GM18499 (cell line): Measurements from ENCODE around the gene SDSL.

Experiments used
- ATAC-seq: cut with Tn5 transposase; IDR thresholded peaks from one replicate; pipeline ENCODE4 v1.9.1; 2021; ENCODE audit warnings: moderate number of reproducible peaks; ENCODE audit not compliant: insufficient read depth, unreplicated experiment

SDSL gene

DNA sequence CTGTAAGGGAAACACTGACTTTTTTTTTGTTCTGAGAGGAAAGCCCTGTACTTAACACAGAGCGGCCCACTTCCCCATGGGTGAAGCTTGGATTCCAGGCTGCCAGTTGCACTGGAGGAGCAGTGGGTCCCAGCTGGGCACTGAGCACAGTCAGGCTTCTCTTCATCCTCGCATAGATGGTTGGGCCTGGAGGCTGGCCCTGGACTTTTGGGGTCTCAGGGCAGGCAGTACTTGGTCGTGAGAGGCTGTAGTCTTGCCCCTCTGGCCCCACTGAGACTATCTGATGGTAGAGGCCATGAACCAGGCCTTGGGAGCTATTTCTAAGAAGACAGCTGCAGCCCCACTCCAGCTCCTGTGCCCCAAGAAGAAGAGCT, 55.6 kb downstream of the SDSL start:
- no peak for ATAC-seq

DNA sequence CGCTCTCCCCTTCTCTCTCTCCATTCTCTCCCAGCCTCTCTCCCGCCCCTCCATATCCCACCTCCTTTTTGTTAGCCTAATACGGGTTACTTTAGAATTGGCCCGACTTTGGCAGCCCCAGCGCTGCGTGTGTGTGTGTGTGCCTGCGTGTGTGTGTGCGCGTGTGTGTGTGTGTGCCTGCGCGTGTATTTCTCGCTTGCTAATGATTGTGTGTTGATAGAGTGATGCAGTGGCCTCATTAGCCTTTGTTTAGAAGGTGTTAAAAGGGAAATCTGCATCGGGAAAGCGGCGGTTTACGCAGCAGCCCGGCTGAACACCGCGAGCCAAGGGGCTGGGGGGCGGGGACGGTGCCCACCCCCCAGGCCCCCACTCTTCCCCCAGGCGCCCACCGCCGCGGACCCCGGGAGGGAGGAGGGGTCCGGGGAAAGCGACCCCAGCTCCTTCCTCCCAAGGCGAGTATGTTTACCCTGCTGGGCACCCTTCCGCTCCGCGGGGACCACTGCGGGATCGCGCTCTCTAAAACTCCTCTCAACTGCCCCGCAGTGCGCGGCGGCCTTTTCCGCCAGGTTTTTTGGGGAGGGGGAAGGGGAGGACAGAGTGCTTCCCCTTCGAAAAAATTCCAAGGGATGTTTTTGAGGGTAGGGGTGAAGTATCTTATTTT, 56.3 kb downstream of the SDSL start:
- ATAC-seq, result no peak

DNA sequence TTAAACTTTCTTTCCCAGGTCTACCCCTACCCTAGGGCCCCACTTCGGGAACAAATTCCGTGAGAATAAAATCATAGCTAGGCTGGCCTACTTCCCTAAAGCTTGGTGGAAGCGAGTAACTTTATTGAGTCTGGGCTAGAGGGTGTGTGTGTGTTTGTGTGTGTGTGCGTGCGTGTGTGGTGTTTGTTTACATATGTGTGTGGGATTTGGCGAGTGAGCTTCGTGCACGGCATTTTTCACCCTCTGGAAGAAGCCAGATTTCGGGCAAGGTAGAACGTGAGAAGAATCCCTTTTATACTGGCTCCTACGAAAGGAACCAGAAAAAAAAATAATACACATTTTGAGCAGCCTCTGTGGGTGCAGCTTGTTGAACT, 57.0 kb downstream of the SDSL start:
- no peak for ATAC-seq

DNA sequence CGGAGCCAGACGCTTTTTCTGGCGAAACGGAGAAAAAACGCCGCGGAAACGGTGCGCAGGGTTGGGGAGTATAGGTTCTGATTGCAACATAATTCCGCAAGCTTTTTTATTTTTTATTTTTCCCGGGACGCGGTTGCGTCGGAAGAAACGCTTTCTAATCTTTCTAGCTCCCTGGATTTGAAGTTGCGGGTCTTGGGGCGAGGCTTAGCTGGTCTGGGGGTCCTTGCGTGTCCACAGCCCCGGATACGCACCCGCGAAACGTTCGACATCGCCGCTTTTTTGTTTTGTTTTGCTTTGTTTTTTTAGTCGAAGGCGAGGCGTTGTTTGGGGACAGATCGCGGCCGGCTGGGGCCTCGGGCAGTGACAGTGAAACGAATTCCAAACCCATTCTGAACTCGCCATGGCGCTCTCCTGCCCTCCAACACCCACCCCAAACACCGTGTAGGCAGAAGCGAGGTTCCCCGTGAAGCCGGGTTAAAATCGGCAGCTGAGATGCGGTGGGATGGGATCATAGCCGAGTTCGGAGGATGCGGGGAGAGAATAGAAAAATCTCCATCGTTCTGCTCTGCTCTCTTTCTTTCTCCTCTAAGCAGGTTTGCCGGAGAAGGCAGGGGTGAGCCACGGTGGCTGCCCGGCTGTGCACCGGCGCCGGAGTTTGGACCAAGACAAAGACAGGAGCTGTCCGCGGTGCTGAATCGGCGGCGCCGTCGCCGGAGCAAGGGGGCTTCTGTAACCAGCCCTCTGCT, 57.6 kb downstream of the SDSL start:
- no peak for ATAC-seq

DNA sequence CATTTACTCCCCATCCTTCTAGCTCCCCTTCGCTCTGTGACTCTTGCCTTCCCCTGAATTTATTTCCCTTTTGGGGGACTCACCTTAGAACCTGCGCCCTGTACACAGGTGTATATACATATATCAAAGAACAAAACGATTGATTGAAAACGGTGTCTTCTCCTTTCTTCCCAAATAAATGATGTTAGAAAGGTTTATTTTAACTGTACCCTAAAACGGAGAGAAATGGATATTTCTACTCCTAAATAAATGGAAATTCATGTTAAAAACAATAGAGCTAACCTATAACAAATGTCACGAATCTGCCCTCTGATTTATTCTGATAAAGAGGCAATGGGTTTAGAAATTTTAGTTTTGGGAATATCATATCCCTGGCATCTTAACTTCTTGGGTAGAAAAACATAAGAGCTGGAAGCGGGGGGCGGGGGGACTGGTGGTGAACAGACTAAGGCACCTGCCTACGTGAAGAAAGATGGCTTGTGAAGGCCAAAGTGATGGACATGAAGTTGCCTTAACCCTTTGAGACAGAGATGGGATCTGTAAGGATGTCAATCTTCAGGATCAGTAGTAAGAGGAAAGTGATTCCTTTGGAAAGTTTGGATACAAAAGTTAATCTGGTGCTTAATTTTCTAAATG, 58.3 kb downstream of the SDSL start:
- no peak for ATAC-seq

DNA sequence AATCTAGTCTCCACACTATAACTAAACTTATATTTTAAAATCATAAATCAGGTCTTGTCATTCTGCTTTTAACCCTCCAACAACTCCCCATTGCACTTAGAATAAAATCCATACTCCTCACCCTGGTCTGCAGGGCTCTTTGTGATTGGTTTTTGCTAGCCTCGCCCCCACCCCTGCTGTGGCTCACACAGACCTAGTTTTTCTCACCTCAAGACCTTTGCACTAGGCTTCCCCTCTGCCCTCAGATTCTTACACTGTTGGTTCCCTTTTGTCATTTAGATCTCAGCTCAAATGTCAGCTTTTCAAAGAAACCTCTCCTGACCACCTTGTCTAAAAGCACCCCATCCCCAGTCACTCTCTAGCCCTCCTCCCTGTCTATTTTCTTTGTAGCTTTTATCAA, 60.2 kb downstream of the SDSL start:
- ATAC-seq, result no peak

DNA sequence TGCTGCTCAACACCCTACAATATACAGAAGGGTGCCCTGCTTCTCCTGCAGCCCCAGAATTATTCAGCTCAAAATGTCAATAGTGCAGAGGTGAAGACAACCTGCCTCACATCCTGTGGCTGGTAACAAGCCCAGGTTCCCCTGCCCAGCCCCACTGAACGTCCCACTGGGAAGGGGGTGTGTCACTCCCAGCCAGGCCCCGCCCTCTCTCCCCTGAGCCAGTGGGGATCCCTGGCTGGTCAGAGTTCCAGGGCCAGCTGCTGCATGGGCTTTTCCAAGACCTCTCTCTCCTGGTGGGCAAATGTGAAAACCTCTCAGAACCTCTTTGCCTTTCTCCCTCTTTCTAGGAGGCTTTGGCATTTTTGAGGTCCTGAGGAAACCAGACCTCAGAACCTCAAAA, 63.1 kb downstream of the SDSL start:
- ATAC-seq, result no peak

DNA sequence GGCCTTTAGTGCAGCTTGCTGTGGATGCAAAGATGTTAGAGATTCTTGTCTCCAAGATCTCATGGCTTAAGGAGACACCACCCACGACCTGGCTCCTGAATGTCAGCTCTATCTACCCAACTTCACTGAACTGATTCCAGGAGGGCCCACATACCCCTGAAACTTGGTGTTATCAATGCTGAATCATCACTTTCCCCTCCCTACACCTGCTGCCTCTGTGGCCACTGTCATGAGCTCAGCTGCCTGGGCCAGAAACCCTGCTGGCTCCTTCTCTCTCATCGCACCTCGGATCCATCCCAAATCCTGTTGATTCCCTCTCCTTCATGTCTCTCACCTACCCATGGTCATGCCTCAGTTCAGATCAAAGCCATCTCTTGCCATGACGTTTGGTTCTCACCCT, 64.5 kb downstream of the SDSL start:
- no peak for ATAC-seq
